Astrocyte of the hippocampus (primary cell): ENCODE data around the gene FER1L5.

ENCODE experiments used
- DNase-seq: peaks from one replicate; pipeline ENCODE4 v3.0.0; 2011; ENCODE audit warnings: low read depth, low spot score

The FER1L5 gene

GRCh38 chr2:96695602-96696001 lies 53.0 kb downstream of the FER1L5 start:
- no peak for DNase-seq

GRCh38 chr2:96697476-96697875 lies 54.9 kb downstream of the FER1L5 start:
- no peak for DNase-seq

DNA sequence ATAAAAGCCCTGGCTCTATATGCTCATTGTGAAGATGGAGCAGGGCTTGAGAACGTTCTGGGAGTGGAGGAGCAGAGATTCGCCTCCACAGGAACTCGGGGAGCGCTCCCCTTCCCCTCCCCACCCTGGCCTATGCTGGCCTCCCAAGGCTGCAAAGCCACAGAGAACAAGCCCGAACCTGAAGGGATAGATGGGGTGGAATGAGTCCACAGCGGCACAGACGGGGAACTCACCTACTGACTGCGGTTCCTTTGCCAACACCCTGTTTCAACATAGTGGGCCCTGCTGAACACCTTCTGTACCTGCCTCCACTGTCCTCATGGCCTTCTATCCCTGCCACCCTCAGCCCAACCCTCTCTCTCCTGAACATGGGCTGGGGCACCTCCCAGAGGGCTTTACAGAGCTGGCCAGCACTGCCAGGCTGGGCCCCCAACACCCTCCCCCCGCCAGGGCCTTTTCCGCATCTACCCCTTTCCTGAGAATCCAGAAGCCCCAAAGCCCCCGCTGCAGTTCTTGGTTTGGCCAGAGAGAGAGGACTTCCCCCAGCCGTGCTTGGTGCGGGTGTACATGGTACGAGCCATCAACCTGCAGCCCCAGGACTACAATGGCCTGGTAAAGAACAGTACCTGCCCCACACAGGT lies 55.8 kb downstream of the FER1L5 start:
- DNase-seq: no peak

- no peak for DNase-seq
These were observed 56.5 kb downstream of the FER1L5 start for GRCh38 chr2:96699021-96699420.

- no peak for DNase-seq
These were observed 57.1 kb downstream of the FER1L5 start for GRCh38 chr2:96699621-96700020.

DNA sequence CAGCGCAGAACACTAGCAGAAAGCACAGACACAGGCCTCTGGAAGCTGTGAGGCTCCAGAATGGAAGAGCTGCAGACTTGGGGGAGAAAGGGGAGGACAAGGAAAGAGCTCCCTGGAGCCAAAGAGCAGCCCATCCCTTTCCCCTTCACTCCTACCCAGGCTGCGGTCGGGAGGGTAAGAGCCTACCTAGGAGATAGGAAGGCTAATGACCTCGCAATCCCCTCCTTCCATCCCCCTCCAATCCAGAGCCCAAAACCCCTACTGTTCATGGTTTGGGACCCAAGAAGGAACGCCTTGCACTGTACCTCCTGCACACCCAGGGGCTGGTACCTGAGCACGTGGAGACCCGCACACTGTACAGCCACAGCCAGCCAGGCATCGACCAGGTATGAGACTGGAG lies 57.5 kb downstream of the FER1L5 start:
- no peak for DNase-seq

GRCh38 chr2:96701636-96702035 lies 59.1 kb downstream of the FER1L5 start:
- DNase-seq: no peak

DNA sequence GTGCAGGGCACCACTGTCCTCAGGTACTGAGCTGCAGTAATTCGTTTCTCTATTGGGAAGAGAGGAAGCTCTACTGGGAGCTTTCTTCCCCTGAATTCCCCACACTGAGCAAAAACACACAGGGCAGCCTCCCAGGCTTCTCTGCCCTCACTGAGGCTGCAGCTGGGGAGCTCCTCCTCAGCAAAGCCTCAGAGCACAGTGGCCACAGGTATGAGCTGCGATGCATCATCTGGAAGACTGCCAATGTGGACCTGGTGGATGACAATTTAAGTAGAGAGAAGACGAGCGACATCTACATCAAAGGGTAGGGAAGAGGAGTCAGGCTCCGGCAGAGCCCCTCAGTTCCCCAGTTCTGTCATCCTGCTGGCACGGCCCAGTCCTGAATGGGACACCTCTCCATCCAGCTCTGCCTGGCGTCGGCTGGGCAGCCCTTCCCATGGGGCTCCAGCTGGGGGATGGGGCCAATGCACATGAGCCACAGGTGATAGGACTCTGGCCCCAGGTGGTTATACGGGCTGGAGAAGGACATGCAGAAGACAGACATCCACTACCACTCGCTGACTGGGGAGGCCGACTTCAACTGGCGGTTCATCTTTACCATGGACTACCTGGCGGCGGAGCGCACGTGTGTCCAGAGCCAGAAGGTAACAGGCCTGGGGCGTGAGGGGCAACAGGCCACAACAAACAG lies 59.7 kb downstream of the FER1L5 start:
- DNase-seq: peak; percentile 13

DNA sequence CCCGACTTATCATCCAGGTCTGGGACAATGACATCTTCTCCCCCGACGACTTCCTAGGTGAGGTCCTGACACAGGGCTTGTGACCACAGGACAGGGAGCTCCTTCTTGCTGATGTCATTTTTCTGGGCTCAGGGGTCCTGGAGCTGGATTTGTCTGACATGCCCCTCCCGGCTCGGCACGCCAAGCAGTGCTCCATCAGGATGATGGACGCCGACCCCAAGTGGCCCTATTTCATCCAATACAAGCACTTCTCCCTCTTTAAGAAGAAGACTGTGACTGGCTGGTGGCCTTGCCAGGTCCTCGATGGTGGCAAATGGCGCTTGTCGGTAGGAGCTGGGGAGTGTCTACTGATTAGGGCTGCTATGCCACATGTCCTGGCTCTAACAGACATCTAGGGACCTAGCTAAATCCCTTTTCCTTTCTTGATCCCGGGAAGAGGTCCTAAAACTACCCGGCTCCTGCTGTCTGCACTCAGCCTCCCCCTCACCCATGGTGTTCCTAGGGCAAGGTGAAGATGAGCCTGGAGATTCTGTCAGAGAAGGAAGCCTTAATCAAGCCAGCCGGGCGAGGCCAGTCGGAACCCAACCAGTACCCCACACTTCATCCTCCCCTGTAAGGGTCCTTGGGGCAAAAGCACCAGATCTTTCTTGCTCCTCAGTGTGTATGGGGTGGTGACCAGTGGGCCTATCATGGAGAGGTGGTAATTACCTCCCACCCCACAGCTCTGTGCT lies 60.6 kb downstream of the FER1L5 start:
- no peak for DNase-seq

DNA sequence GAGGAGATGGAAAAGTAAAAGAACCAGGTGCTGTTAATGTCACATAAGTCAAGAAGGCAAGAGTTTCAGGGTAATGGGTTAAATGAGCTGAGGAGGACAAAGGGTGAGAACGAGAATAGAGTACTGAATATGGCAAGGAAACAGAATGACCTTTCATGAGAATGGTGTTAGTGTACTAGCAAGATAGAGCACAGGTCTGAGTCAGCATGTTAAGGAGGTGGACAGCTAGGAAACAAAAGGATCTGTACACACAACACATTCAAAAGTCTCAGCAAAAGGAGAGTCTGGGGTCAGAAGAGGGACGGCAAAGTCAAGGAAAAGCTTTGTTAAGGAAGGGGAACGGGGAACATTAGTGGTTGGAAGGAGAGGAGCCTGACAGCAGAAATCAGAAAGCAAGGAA lies 68.4 kb downstream of the FER1L5 start:
- DNase-seq: no peak

GRCh38 chr2:96715658-96716057 lies 73.1 kb downstream of the FER1L5 start:
- DNase-seq: no peak

DNA sequence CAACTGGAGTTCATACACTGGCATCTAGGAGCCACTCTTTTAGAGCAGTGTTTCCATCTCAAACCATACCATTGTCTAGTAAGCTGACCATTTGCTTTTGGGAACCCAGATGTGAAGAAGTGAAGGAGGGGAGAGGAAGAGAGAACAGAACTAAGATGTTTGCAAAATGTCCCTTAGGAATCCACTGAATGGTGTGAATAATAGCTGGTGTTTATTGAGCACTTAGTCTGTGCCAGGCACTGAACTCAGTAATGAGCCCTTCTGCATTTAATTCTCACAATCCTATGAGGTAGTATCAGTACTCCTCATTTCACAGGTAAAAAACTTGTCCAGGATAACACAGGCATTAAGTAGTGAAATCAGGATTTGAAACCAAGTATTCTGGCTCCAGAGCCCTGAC lies 73.8 kb downstream of the FER1L5 start:
- no peak for DNase-seq

DNA sequence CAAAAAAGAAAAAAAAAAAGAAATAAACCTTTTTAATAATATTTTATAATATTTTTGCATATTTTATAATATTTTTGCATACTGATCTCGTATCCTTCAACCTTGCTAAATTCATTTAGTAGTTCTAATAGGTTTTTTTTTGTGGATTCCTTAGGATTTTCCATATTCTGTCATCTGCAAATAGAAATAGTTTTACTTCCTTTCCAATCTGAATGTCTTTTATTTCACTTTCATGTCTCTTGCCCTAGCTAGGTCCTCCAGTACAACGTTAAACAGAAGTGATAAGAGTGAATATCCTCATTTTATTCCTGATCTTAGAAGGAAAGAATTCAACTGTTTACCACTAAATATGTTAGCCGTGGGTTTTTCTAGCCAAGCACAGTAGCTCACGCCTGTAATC lies 83.6 kb downstream of the FER1L5 start:
- DNase-seq: no peak

DNA sequence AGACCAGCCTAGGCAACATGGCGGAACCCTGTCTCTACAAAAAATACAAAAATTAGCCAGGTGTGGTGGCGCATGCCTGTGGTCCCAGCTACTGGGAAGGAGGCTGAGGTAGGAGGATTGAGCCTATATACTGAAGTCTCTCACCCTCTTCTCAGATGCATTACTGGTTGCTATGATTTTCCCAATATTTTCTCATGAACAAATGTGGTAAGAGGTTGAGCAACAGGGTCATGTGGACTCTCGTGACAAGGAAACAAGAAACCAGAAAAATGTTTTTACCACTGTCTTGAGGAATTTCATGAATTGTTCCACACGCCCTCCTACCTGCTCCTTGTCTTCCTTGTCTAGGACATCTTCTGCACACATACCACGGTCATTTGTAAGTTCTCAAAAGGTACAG lies 84.9 kb downstream of the FER1L5 start:
- DNase-seq: no peak

- DNase-seq: no peak
These were observed 87.2 kb downstream of the FER1L5 start for GRCh38 chr2:96729748-96730147.

GRCh38 chr2:96730212-96730611 lies 87.6 kb downstream of the FER1L5 start:
- peak; percentile 43 for DNase-seq

- DNase-seq: no peak
These were observed 91.4 kb downstream of the FER1L5 start for GRCh38 chr2:96733931-96734330.

- DNase-seq: no peak
These were observed 92.5 kb downstream of the FER1L5 start for GRCh38 chr2:96734880-96735583.

DNA sequence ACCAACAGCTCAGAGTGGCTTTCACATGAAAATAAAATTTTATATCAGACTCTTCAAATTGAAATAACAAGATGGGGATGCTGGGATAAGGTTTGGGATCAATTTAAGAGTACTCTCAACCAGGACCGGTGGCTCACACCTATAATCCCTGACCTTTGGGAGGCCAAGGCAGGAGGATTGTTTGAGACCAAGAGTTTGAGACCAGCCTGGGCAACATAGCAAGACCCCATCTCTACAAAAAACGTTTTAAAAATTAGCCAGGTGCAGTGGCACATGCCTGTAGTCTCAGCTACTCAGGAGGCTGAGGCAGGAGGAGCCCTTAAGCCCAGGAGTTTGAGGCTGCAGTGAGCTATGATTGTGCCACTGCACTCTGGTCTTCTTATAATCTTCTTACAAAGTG lies 94.7 kb downstream of the FER1L5 start:
- no peak for DNase-seq

DNA sequence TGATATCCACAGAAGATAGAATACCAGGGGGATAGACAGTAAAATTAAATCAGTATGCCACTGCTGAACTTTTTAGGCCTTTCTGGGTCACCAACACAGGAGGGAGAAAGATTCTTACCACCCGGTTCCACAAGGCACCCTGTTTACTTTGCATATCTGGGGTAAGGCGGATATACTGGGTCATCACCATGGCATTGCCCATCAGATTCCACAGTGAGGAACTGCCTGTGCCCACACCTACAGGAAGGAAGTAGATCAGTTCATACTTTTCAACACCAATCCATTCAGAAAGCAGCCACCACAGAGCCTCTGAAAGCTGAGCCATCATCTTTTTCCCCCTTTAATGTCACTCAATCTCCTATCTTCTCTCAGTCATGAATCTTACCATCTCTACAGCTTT lies 95.3 kb downstream of the FER1L5 start:
- no peak for DNase-seq

GRCh38 chr2:96739076-96739632 lies 96.6 kb downstream of the FER1L5 start:
- DNase-seq: no peak
